ENCODE measurements around the gene ZDHHC13.

ZDHHC13 gene

DNA sequence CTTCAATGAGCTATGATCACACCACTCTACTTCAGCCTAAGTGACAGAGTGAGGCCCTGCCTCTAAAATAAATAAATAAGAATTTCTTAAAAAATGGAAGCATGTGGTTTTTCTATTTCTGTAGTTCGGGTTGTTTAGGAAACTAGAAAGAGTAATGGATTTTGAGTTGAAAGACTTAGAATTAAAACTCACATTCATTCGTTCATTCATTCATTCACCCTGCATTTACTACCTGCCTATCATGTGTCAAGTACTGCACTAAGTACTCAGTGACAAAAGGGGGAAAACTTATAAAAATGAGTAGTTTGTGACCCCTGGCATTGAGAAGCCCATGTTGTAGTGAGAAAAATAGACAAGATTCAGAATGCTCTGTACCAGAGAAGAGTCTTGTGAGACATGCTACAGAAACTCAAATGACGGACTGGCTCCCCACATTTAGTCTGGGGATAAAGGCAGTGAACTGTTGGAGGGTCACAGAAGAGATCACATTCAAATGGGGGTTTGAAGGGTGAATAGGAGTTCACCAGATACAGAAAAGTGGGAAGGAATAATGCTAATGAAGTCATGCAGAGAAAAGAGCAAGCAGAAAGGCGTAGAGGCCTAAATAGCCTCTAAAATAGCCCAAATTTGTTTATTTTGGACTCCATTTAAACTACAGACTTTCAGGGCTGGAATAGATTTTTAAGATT, 77.8 kb downstream of the ZDHHC13 start:
- no peak for FAIRE-seq
- TF ChIP-seq PAX5 (IDR thresholded peaks at IDR 0.05; ENCODE audit: insufficient read depth, low read length, severe bottlenecking) (no peak), POLR2AphosphoS5 (IDR thresholded peaks at IDR 0.05; ENCODE audit: low read depth, low read length) (no peak), SPI1 (IDR thresholded peaks at IDR 0.05; ENCODE audit: low read depth, low read length) (no peak), POLR2A (IDR thresholded peaks at IDR 0.05; ENCODE audit: low read depth, low read length) (no peak), TAF1 (IDR thresholded peaks at IDR 0.05; ENCODE audit: low read depth, low read length) (no peak), POU2F2 (IDR thresholded peaks at IDR 0.05; ENCODE audit: low read depth, low read length) (no peak)

DNA sequence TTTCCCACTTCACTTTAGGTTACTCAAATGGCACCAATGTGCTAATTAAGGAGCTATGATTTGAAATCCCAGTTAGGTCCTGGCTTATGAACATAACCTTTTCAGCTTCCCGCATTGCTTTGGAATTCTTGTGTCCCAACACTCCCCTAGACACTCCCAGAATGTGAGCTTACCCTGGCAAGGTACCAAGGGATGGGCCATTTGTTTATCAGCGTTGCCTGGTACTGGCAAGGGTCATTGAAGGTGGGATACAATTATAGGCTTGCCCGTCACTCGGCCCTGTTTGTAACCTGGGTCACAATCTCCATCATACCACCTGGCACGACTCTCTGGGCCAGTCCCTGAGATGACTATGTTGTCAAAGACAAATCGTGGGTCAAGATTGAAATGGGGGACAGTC, 79.5 kb downstream of the ZDHHC13 start:
- TF ChIP-seq TAF1 (IDR thresholded peaks at IDR 0.05; ENCODE audit: low read depth, low read length): no peak
- no peak for TF ChIP-seq POLR2A (IDR thresholded peaks at IDR 0.05; ENCODE audit: low read depth, low read length)
- TF ChIP-seq SPI1 (IDR thresholded peaks at IDR 0.05; ENCODE audit: low read depth, low read length): no peak
- no peak for TF ChIP-seq POLR2AphosphoS5 (IDR thresholded peaks at IDR 0.05; ENCODE audit: low read depth, low read length)
- no peak for TF ChIP-seq PAX5 (IDR thresholded peaks at IDR 0.05; ENCODE audit: insufficient read depth, low read length, severe bottlenecking)
- TF ChIP-seq POU2F2 (IDR thresholded peaks at IDR 0.05; ENCODE audit: low read depth, low read length): no peak
- DNase-seq (ENCODE audit: insufficient read length, low spot score): no peak
- no peak for FAIRE-seq

More for the DNA sequence above, 77.8 kb downstream of the ZDHHC13 start:
- DNase-seq (ENCODE audit: insufficient read length, low spot score): no peak

DNA sequence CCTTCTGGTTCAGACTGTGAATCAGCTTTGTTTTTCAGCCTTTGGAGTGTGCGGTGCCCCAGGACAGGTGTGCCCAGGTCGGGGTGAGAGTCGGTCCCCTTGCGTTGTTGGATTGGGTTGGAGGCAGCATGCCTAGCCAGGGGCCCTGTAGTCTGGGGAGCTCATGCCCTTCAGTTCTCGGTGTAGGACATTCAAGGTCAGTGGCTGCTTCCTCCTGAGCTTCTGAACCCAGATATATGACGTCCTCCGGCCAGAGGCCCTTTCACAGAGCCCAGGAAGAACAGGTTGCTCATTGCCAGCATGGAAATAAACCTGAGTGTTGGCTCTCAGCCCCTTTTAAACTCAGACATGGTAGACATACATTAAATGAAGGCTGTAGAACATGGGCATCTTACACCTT, 82.1 kb downstream of the ZDHHC13 start:
- DNase-seq (ENCODE audit: insufficient read length, low spot score) (no peak), FAIRE-seq (no peak)
- TF ChIP-seq POLR2A (IDR thresholded peaks at IDR 0.05; ENCODE audit: low read depth, low read length): no peak
- TF ChIP-seq SPI1 (IDR thresholded peaks at IDR 0.05; ENCODE audit: low read depth, low read length): no peak
- TF ChIP-seq TAF1 (IDR thresholded peaks at IDR 0.05; ENCODE audit: low read depth, low read length): no peak
- TF ChIP-seq POLR2AphosphoS5 (IDR thresholded peaks at IDR 0.05; ENCODE audit: low read depth, low read length): no peak
- TF ChIP-seq PAX5 (IDR thresholded peaks at IDR 0.05; ENCODE audit: insufficient read depth, low read length, severe bottlenecking): no peak
- no peak for TF ChIP-seq POU2F2 (IDR thresholded peaks at IDR 0.05; ENCODE audit: low read depth, low read length)

DNA sequence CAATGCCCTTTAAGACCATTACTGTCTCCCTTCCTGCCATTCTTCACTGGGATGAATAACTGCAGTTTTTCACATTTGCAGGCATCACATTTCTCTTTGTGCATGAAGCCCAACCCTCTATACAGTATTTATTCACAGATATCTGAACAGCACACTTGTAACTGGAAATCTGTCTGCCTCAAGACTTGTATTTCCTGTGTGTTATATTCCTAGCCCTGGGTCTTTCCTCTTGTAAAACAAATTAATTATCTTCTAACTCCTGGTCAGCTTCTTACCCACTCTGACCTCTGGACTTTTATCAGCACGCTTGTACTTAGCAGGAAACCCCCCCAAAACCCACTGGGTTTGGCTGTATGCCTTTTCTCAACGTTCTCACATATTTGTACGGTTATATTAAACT, 82.8 kb downstream of the ZDHHC13 start:
- DNase-seq (ENCODE audit: insufficient read length, low spot score) (no peak), FAIRE-seq (no peak)
- no peak for TF ChIP-seq POU2F2 (IDR thresholded peaks at IDR 0.05; ENCODE audit: low read depth, low read length)
- TF ChIP-seq POLR2AphosphoS5 (IDR thresholded peaks at IDR 0.05; ENCODE audit: low read depth, low read length): no peak
- TF ChIP-seq TAF1 (IDR thresholded peaks at IDR 0.05; ENCODE audit: low read depth, low read length): no peak
- no peak for TF ChIP-seq PAX5 (IDR thresholded peaks at IDR 0.05; ENCODE audit: insufficient read depth, low read length, severe bottlenecking)
- no peak for TF ChIP-seq SPI1 (IDR thresholded peaks at IDR 0.05; ENCODE audit: low read depth, low read length)
- no peak for TF ChIP-seq POLR2A (IDR thresholded peaks at IDR 0.05; ENCODE audit: low read depth, low read length)

DNA sequence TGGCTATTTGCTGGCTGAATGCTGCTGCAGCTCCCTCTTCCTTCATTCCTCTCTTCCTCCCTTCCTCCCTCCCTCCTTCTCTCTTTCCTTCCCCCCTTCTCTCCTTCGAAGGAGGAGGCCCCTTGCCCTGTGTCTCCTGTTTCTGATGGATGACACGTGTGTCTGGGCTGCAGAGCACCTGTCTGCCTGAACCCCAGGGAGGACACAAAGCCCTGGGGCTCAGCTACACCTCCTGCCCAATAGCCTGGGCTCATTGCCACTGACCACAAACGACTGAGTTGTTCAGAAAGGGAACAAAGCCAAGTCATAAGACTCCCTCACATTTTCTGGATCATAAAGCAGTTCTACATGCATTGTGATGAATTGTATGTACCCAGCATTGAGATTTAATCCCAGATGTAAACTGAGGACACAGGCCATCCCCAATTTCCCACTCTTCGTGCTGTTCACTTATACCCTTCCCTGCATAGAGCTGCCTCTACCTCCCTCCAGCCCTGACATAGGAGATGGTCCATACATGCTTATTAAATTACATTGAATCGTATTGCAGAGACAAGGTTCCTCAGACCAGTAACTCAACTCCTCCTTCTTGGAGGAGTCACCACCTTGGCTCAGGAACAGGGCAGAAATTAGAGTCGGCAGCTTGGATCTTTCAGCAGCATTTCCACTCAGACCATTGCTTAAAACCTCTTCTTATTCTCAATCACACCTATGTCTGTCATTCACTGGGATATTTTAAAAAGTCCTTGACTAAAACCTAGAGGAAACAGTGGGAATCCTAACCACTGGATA, 83.6 kb downstream of the ZDHHC13 start:
- TF ChIP-seq POLR2A (IDR thresholded peaks at IDR 0.05; ENCODE audit: low read depth, low read length) (no peak), PAX5 (IDR thresholded peaks at IDR 0.05; ENCODE audit: insufficient read depth, low read length, severe bottlenecking) (no peak), TAF1 (IDR thresholded peaks at IDR 0.05; ENCODE audit: low read depth, low read length) (no peak), SPI1 (IDR thresholded peaks at IDR 0.05; ENCODE audit: low read depth, low read length) (no peak), POU2F2 (IDR thresholded peaks at IDR 0.05; ENCODE audit: low read depth, low read length) (no peak), POLR2AphosphoS5 (IDR thresholded peaks at IDR 0.05; ENCODE audit: low read depth, low read length) (no peak)
- FAIRE-seq: no peak
- no peak for DNase-seq (ENCODE audit: insufficient read length, low spot score)

DNA sequence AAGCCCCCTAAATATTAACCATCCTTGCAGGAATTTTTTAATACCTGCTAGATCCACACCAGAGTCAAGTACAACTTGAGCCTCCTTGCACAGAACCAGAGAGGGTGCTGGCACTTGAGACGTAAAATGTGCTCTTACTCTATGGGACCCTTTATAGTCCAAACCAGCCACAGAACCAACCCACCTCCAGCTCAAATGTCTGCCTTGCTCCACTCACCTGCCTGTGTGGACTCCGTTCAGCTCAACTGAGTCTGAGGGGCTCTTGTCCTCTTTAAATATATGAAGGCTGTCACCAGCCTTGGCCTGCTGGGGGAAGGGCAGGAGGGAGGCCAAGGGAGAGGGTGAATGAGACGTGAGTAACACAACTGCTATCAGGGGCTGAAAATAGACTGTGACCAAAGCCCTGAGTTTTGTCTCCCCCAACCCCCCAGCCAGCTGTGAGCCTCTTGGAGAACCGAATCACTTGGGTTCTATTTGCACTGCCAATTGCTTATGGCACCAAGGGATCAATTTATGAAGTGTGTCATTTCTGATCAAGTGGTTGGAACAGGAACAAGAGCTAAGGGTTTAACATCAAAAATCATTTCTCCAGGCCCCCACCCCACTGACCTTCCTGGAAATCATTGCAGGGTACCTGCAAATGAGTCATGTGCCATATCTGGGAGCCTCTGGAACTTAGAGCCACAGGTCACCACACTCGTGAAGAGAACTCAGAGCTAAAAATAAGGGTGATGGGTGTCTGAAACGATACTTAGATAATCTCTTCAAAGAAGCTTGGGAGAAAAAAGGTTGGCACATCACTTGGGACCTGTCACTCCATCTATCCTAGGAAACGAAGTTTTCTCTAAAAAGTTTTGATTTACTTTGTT, 85.0 kb downstream of the ZDHHC13 start, which contains the start of gene CSRP3:
Gene CSRP3 (minus strand): TSS at position 247 of the 869 bp plus-strand sequence. CDS start 9,535 bp downstream, outside the sequence.
- FAIRE-seq: no peak
- TF ChIP-seq TAF1 (IDR thresholded peaks at IDR 0.05; ENCODE audit: low read depth, low read length) (no peak), POLR2AphosphoS5 (IDR thresholded peaks at IDR 0.05; ENCODE audit: low read depth, low read length) (no peak), POU2F2 (IDR thresholded peaks at IDR 0.05; ENCODE audit: low read depth, low read length) (no peak), POLR2A (IDR thresholded peaks at IDR 0.05; ENCODE audit: low read depth, low read length) (no peak), PAX5 (IDR thresholded peaks at IDR 0.05; ENCODE audit: insufficient read depth, low read length, severe bottlenecking) (no peak), SPI1 (IDR thresholded peaks at IDR 0.05; ENCODE audit: low read depth, low read length) (no peak)

DNA sequence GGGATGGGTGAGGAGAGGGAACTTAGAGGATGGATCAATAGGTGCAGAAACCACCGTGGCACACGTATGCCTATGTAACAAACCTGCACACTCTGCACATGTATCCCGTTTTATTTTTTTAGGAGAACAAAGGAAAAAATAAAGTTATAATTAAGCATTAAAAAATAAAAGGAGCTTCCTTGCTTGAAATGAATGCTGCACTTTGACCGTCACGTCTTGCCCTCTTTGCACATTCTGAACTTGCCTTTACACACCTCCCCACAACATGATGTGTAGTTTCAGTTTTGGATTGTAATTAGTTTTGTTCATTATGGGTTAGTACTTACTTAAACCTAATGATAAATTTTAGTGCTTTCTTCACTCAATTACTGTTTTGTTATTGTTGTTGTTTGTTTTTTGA, 87.9 kb downstream of the ZDHHC13 start:
- FAIRE-seq (no peak), DNase-seq (ENCODE audit: insufficient read length, low spot score) (no peak)
- TF ChIP-seq PAX5 (IDR thresholded peaks at IDR 0.05; ENCODE audit: insufficient read depth, low read length, severe bottlenecking): no peak
- no peak for TF ChIP-seq SPI1 (IDR thresholded peaks at IDR 0.05; ENCODE audit: low read depth, low read length)
- TF ChIP-seq POU2F2 (IDR thresholded peaks at IDR 0.05; ENCODE audit: low read depth, low read length): no peak
- TF ChIP-seq TAF1 (IDR thresholded peaks at IDR 0.05; ENCODE audit: low read depth, low read length): no peak
- TF ChIP-seq POLR2A (IDR thresholded peaks at IDR 0.05; ENCODE audit: low read depth, low read length): no peak
- no peak for TF ChIP-seq POLR2AphosphoS5 (IDR thresholded peaks at IDR 0.05; ENCODE audit: low read depth, low read length)

More for the DNA sequence above, 85.0 kb downstream of the ZDHHC13 start, which contains the start of gene CSRP3:
- no peak for DNase-seq (ENCODE audit: insufficient read length, low spot score)

DNA sequence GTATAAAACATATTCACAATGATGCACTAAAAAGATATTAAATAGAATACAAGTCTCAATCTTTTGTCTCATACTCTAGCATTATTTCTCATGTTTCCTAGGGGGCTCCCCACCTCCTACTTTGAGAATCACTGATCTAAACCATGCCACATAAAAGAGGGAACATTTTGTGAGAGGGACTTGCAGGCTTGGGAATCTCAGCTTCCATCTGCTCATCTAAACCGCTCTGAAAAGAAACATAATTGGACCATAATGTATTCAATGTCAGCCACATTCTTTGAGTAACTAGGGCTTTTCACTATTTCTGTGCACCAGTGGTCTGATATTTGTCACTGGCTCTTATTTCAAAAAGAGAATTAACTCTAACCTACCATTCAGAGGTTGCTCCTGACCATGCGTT, 91.2 kb downstream of the ZDHHC13 start:
- TF ChIP-seq SPI1 (IDR thresholded peaks at IDR 0.05; ENCODE audit: low read depth, low read length): no peak
- no peak for TF ChIP-seq TAF1 (IDR thresholded peaks at IDR 0.05; ENCODE audit: low read depth, low read length)
- no peak for TF ChIP-seq POLR2AphosphoS5 (IDR thresholded peaks at IDR 0.05; ENCODE audit: low read depth, low read length)
- no peak for TF ChIP-seq PAX5 (IDR thresholded peaks at IDR 0.05; ENCODE audit: insufficient read depth, low read length, severe bottlenecking)
- TF ChIP-seq POU2F2 (IDR thresholded peaks at IDR 0.05; ENCODE audit: low read depth, low read length): no peak
- TF ChIP-seq POLR2A (IDR thresholded peaks at IDR 0.05; ENCODE audit: low read depth, low read length): no peak
- no peak for DNase-seq (ENCODE audit: insufficient read length, low spot score)
- no peak for FAIRE-seq
